Cardiac muscle cell (in vitro differentiated cells and primary cell): ENCODE data around the gene C20orf173. TPM values are rescaled to one million over a fixed set of nuclear protein-coding genes. Genes with fewer than 3 reads are reported as not detected.
A peak's percentile ranks its signal among the peaks of the same experiment; 100 is the strongest.

ENCODE experiments used
- DNase-seq, 2 donors: peaks; one replicate each; pipeline versions ENCODE4 v3.0.0 to v3.0.0-alpha.2; 2010 to 2017; ENCODE audit warnings: low read depth in 1 of 2, low spot score in 1 of 2
- H3K27ac ChIP-seq: fragments of 200-600 bp; sonication (generic); 2 replicates; pipeline ENCODE4 v1.5.1; 2016
- H3K27me3 ChIP-seq: fragments of 200-600 bp; sonication (generic); 2 replicates; pipeline ENCODE4 v1.6.0; 2016; ENCODE audit warnings: control low read depth
- H3K36me3 ChIP-seq: fragments of 200-600 bp; sonication (generic); 2 replicates; pipeline ENCODE4 v1.5.1; 2016; ENCODE audit warnings: control low read depth
- H3K4me1 ChIP-seq: fragments of 200-600 bp; sonication (generic); 2 replicates; pipeline ENCODE4 v1.8.1; 2017; ENCODE audit warnings: low read depth, mild to moderate bottlenecking, mixed run types
- H3K4me3 ChIP-seq: fragments of 200-600 bp; sonication (generic); 2 replicates; pipeline ENCODE4 v1.5.1; 2016; ENCODE audit warnings: mild to moderate bottlenecking
- H3K9me3 ChIP-seq: fragments of 200-600 bp; sonication (generic); 2 replicates; pipeline ENCODE4 v1.5.1; 2017; ENCODE audit warnings: low read depth, mild to moderate bottlenecking, control low read depth
- CTCF ChIP-seq: IDR thresholded peaks from 2 replicates; pipeline ENCODE4 v1.5.1; 2012; ENCODE audit warnings: low read depth, mild to moderate bottlenecking, low read length
- polyA plus RNA-seq: library from polyadenylated mRNA; unstranded; fragments of >200 nt; fragmentation: Nextera tagmentation; extraction: Ambion mirVana; gene quantifications from 2 replicates; pipeline ENCODE4 v1.2.1, GENCODE V29; 2016
- total RNA-seq: library from RNA; depleted of rRNA; stranded (reverse); fragments of >200 nt; gene quantifications from 2 replicates; pipeline ENCODE4 v1.2.3, GENCODE V29; 2016

The C20orf173 gene
- total and polyA plus RNA-seq, 2 experiments from 2014 or later: not detected

GRCh38 chr20:35487479-35487878, 42.0 kb downstream of the C20orf173 start:
- Histone ChIP-seq H3K27me3 (no peaks in the 10 kb centered on the region), H3K9me3 (no peaks in the 10 kb centered on the region), H3K4me3 (no peak overlapping the region), H3K4me1 (no peaks in the 10 kb centered on the region), H3K27ac (no peak overlapping the region), H3K36me3 (peaks cover 32% of the 10 kb centered on the region)
- TF ChIP-seq CTCF: no peak
- no peak for DNase-seq

GRCh38 chr20:35479798-35480197, 49.7 kb downstream of the C20orf173 start:
- H3K4me1 ChIP-seq: no peaks in the 10 kb centered on the region
- H3K27ac ChIP-seq: no peak overlapping the region
- H3K4me3 ChIP-seq: no peak overlapping the region
- TF ChIP-seq CTCF: no peak
- no peaks in the 10 kb centered on the region for H3K9me3 ChIP-seq
- H3K36me3 ChIP-seq: peaks cover 52% of the 10 kb centered on the region
- H3K27me3 ChIP-seq: no peaks in the 10 kb centered on the region
- no peak for DNase-seq

- Histone ChIP-seq H3K27ac (no peak overlapping the region), H3K27me3 (no peaks in the 10 kb centered on the region), H3K4me1 (no peaks in the 10 kb centered on the region), H3K9me3 (no peaks in the 10 kb centered on the region), H3K36me3 (peaks cover 61% of the 10 kb centered on the region), H3K4me3 (no peak overlapping the region)
- DNase-seq: peak in 1 of 2 donors; percentile 13
- TF ChIP-seq CTCF: no peak
Observed at GRCh38 chr20:35478804-35479472, 50.5 kb downstream of the C20orf173 start.

Other genes starting within 250 kb of the C20orf173 start
- gene EIF6, start 244.9 kb downstream of the C20orf173 start, total RNA-seq: 80.4 and 129 TPM in 2 replicates
- gene EIF6, start 244.9 kb downstream of the C20orf173 start, polyA plus RNA-seq: 186 and 203 TPM in 2 replicates
- gene FAM83C, start 237.2 kb downstream of the C20orf173 start, total RNA-seq: 0.49 TPM in 1 of 2 replicates, not detected in the other
- not detected in 2 replicates for gene FAM83C, start 237.2 kb downstream of the C20orf173 start, polyA plus RNA-seq
- 65.6 and 74.4 TPM in 2 replicates for gene UQCC1, start 117.7 kb downstream of the C20orf173 start, total RNA-seq
- 96.9 and 101 TPM in 2 replicates for gene UQCC1, start 117.7 kb downstream of the C20orf173 start, polyA plus RNA-seq
- gene GDF5, start 91.4 kb downstream of the C20orf173 start, total RNA-seq: 0.78 and 1.0 TPM in 2 replicates
- gene GDF5, start 91.4 kb downstream of the C20orf173 start, polyA plus RNA-seq: 0.91 and 1.2 TPM in 2 replicates
- 32.3 and 61.5 TPM in 2 replicates for gene CEP250, start 74.1 kb downstream of the C20orf173 start, total RNA-seq
- gene CEP250, start 74.1 kb downstream of the C20orf173 start, polyA plus RNA-seq: 39.1 and 49.1 TPM in 2 replicates
- gene ERGIC3, start 12.4 kb upstream of the C20orf173 start, total RNA-seq: 213 and 254 TPM in 2 replicates
- gene ERGIC3, start 12.4 kb upstream of the C20orf173 start, polyA plus RNA-seq: 170 and 179 TPM in 2 replicates
- gene SPAG4, start 86.2 kb upstream of the C20orf173 start, total RNA-seq: 12.8 and 44.6 TPM in 2 replicates
- 27.9 and 107 TPM in 2 replicates for gene SPAG4, start 86.2 kb upstream of the C20orf173 start, polyA plus RNA-seq
- 172 and 355 TPM in 2 replicates for gene CPNE1, start 135.2 kb upstream of the C20orf173 start, total RNA-seq
- gene CPNE1, start 135.2 kb upstream of the C20orf173 start, polyA plus RNA-seq: 225 and 377 TPM in 2 replicates
- gene RBM12, start 135.2 kb upstream of the C20orf173 start, total RNA-seq: 38.5 and 43.3 TPM in 2 replicates
- 28.8 and 29.1 TPM in 2 replicates for gene RBM12, start 135.2 kb upstream of the C20orf173 start, polyA plus RNA-seq
- gene NFS1, start 169.7 kb upstream of the C20orf173 start, total RNA-seq: 32.6 and 39.3 TPM in 2 replicates
- 43.9 and 52.4 TPM in 2 replicates for gene NFS1, start 169.7 kb upstream of the C20orf173 start, polyA plus RNA-seq
- 205 and 356 TPM in 2 replicates for gene ROMO1, start 169.8 kb upstream of the C20orf173 start, total RNA-seq
- gene ROMO1, start 169.8 kb upstream of the C20orf173 start, polyA plus RNA-seq: 646 and 743 TPM in 2 replicates
- 235 and 299 TPM in 2 replicates for gene RBM39, start 212.6 kb upstream of the C20orf173 start, total RNA-seq
- 202 and 214 TPM in 2 replicates for gene RBM39, start 212.6 kb upstream of the C20orf173 start, polyA plus RNA-seq
- gene PHF20, start 242.4 kb upstream of the C20orf173 start, total RNA-seq: 42.0 and 42.6 TPM in 2 replicates
- gene PHF20, start 242.4 kb upstream of the C20orf173 start, polyA plus RNA-seq: 44.6 and 49.6 TPM in 2 replicates